Measurements from ENCODE around the gene TSPAN13. TPM values are rescaled to one million over a fixed set of nuclear protein-coding genes. Genes with fewer than 3 reads are reported as not detected.

Gene TSPAN13
- polyA plus RNA-seq, 4 donors = 24.3 to 34.3 (median 27.0) TPM

DNA sequence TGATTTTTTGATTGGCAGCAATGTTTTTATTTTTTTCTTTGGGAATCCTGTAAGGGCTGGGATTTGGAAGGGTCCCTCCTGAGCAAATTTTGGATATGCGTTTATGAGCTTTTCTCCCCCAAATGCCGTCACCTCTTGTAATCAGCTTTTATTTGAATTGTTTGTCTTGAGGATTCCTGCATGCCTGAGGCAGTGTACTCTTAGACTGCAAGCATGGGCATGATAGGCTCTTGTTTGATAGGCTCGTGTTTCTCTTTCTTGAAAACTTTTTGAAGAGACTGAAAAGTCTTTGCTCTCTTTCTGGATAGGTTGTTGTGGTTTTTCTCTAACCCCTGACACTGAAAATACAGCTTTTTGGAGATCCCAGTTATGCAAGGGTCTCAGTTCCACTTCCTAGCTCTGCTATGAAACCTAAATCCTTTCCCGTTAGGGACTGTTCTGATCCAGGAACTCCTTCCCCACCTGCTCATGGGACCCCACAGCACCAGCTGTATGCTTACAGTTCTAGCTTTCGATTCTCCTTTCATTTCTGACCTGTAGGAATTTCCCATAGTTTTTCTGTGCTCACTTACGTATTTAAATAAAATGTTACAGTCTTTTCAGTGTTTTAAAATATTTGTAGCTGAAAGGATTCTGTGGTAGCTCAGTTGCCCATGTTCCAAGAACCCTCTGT lies 17.2 kb downstream of the TSPAN13 start:
- no peak for DNase-seq (ENCODE audit: low read depth in 4 of 4, low spot score in 2 of 4)

DNA sequence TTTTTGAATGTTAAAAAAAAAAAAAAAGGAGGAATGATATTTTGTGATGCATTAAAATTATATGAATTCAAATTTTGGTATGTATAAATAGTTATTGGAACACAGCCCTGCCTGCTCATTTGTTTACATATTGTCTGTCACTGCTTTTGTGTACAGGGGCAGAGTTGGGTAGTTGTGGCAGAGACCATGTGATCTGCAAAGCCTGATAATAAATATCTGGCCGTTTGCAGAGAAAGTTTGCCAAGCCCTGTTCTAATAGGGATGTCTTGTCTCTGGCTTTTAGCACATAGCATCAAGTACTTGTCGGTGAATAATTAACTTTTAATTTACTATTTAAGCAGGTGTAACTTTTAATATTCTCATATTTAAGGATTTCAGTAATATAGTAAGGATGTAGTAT lies 19.8 kb downstream of the TSPAN13 start:
- DNase-seq (ENCODE audit: low read depth in 4 of 4, low spot score in 2 of 4) = no peak

DNA sequence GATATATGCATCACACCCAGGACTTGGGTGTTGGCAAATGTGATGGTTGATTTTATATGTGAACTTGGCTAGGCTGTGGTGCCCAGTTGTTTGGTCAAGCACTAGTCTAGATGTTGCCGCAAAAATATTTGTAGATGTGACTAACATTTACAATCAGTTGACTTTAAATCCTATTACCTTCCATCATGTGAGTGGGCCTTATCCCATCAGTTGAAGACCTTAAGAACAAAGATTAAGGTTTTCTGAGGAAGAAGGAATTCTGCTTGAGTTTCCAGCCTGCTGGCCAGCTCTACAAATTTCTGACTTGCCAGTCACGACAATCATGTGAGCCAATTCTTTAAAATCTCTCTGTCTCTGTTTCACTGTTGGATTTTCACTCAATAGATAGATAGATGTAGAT lies 20.3 kb downstream of the TSPAN13 start:
- no peak for DNase-seq (ENCODE audit: low read depth in 4 of 4, low spot score in 2 of 4)

DNA sequence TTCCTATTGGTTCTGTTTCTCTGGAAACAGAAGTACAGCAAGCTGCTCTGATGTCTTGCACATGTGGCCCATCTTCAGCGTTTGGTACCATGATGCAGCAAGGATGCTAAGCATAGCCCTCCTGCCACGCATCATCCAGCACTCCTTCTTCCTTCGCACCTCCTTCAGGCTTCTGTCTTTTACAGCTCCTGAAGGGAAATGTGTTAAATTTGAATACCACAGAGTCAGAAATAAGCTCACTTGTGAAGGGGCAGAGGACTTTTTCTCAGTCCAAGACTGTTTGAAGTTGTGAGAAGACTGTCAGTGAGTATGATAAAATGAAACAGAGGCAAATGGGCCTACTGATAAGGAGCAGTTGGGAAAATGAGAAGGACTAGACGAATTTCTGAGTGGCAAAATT lies 20.7 kb downstream of the TSPAN13 start:
- DNase-seq (ENCODE audit: low read depth in 4 of 4, low spot score in 2 of 4) = no peak

DNA sequence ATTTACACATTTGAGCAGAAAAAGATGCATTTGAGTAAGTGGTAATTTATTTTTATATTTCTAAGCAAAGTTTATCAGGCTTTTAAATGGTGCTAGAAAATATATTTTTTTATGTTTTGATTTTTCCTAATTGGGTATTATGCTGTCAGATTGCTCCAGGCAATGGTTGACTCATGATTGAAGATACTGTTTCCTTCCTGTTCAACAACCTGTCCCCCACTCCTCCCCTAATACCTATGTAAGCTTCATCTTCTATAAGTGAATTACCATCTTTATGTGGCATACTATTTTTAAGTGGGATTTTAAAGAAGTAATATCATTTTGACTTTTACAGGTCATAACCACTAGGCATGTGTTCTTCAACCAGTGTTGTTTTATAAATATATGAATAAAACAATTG lies 21.4 kb downstream of the TSPAN13 start:
- no peak for DNase-seq (ENCODE audit: low read depth in 4 of 4, low spot score in 2 of 4)

DNA sequence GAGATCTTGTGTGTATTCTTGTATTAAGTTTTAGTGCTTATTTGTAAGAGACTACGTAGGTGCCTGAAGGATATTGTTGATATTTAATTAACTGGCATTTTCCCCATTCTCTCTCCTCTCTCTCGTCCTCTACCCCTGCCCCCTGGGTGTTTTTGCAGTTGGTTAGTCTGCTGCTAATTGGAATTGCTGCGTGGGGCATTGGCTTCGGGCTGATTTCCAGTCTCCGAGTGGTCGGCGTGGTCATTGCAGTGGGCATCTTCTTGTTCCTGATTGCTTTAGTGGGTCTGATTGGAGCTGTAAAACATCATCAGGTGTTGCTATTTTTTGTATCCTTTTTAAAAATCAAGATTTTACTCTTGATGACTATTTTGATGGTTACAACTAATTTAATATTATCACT lies 22.5 kb downstream of the TSPAN13 start:
- DNase-seq (ENCODE audit: low read depth in 4 of 4, low spot score in 2 of 4) = no peak

DNA sequence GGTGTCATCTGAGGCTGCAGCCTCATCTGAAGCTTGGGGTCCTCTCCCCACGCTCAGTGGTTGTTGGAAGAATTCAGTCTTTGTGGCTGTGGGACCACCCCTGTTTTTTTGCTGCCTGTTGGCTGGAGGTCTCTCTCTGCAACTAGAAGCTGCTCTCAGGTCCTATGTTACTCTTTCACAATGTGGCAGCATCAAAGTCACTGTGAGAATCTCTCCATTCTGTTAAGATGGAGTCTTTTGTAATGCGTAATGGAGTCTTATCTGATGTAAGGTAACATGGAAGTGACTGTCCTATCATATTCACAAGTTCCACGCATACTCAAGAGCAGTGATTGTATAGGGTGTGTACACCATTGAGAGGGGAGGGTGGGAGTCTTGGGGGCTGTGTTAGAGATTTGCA lies 24.9 kb downstream of the TSPAN13 start:
- no peak for DNase-seq (ENCODE audit: low read depth in 4 of 4, low spot score in 2 of 4)

DNA sequence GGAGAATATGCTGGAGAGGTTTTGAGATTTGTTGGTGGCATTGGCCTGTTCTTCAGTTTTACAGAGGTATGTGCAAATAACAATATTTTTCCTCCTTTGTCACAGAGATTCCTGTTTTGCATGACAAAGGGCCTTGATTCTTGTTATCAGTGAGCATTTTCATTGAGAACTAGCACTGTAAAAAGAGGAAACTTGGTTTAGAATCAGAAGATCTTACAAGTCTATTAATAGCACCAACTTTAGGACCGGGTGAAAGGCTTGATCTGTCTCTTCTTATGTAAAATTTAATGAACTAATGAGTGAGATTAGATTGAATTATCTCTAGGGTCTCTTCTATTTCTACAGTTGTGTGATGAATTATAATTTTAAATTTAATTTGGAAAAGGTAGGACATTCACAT lies 25.5 kb downstream of the TSPAN13 start:
- no peak for DNase-seq (ENCODE audit: low read depth in 4 of 4, low spot score in 2 of 4)

DNA sequence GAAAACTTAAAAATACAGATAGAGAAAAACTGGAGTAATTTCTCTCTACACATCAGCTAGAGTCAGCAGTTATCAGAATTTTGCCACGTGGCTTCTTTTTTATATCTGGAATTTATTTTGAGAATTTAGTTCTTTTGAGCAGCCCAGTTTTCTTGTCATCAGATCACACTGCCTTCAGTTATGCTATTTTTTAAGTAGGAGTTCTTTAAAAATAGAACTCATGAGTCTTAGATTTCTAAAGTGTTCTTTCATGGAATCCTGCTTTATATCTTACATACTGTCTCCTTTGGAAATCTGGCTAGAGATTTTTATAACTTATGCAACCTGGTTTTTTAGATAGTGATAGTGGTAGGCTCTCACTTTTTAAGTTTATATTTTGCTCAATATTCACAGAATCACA lies 27.0 kb downstream of the TSPAN13 start:
- DNase-seq (ENCODE audit: low read depth in 4 of 4, low spot score in 2 of 4) = no peak

DNA sequence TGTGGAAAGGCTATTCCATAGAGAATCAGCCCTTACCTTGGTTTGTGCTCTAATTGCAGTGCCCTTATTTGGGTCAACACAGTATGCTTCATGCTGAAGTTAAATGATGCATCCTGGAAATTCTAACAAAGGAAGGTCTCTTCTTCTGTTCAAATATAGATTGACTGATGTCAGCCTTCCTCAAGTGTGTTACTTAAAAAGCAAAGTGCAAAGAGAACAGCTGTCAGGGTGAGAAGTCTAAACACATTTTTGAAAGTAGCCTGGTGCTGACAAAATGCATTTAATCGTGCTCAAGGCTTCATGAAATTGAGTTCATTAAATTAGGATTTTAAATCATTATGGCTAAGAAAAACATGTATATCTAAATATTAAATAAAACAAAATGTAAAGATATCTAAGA lies 31.8 kb downstream of the TSPAN13 start:
- no peak for DNase-seq (ENCODE audit: low read depth in 4 of 4, low spot score in 2 of 4)

DNA sequence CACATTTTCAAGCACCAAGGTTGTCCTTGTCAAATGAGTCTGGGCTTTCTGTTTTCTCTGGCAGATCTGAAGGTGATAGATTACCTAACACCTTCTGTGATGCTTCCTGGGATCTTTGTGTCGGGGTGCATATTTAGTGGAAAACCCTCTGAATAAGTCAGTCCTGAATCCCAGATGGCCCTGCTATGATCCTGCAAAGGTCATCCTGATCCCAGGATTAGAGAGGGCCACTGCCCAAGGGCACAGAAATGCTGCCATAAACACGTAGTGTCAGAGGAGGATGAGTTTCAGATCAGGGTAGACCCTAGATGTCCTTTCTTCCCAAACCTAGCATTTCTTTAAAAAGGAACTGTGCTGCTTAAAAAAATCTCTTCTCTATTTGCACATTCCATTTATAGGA lies 32.3 kb downstream of the TSPAN13 start:
- DNase-seq (ENCODE audit: low read depth in 4 of 4, low spot score in 2 of 4) = no peak

DNA sequence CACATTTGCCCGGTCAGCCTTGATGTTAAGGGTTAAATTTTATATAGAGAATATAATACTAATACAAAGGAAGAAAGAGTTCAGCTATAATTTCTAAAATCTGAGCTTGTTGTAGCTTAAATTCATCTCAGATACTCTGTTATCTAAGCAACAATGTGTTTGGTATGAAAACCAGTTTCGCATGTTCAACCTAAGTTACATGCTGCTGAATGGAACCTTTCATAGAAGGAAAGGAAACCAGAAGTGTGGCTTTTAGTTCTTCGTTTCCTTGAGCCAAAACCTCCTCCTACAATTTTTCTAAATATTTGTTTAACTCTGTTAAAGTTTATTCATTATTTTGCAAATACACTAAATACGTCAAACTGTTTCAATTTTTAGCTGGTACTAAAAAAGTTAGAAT lies 32.7 kb downstream of the TSPAN13 start:
- no peak for DNase-seq (ENCODE audit: low read depth in 4 of 4, low spot score in 2 of 4)

DNA sequence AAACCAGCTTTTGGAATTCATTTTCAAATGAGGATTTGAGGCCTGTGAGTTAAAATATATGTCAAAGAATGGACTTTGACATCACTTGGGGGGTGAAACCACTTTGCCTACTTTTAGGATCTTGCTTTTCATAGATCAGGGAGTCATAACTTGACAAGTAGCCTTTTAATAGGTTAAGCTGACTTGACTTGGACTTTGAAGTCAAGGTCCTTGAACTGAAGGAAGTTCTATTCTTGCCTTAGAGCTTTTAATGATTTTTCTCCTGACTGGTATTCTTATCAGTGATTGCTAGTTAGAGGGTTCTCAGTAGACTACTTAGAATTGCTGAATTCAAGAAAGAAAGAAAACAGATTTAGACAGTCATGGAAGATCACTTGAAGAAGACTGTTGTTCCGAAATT lies 33.6 kb downstream of the TSPAN13 start:
- no peak for DNase-seq (ENCODE audit: low read depth in 4 of 4, low spot score in 2 of 4)

DNA sequence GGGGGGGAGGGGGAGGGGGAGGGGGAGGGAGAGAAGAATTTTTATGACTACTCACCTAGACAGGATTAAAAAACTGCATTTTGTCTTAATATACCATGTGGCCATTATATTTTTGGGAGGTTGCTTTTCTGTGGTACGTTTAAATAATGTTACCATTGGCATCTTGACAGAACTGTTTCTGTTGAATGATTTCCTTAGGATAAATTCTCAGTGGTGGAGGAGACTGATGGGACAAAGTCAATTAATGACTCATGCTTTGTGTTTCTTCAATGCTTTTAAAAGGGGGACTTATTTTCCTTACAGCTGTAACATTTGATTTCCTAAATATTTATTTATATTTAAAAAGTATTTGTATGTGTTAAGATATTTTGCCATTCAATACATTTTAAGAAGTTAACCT lies 37.5 kb downstream of the TSPAN13 start:
- DNase-seq (ENCODE audit: low read depth in 4 of 4, low spot score in 2 of 4) = no peak

DNA sequence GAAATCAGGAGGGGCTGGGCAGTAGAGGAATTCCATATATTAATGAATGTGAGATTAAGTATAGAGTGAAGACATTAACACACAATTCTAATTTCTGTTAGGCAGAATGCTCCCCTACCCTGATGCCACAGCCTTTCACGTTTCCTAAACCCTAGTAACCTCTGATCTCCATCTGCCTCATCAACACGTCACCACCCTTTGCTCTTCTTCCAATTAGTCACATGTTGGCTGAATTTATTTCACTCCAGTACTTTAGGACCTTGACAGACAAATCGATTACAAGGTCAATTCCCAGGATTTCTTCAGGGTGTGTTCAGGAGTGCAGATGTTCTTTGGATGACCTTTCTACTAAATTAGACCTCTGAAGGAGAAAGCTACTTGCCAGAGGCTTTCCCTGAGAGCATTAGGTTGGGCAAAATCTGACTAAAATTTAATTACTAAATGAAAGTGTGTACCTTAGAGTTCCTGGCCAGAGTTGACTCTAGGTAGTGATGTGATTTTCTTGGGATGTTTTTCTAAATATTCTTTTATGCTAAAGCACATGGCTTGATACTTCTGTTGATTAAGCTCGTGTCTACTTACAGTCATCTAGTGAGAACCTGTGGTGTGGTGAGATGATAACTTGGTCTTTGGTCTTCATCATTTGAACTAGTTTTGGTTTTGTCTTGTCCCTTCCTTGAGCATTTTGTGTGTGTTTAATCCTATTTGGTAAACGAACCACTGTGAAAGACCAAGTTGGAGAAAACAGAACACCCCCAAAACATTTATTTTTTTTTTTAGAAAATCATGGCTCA lies 38.5 kb downstream of the TSPAN13 start:
- no peak for DNase-seq (ENCODE audit: low read depth in 4 of 4, low spot score in 2 of 4)

DNA sequence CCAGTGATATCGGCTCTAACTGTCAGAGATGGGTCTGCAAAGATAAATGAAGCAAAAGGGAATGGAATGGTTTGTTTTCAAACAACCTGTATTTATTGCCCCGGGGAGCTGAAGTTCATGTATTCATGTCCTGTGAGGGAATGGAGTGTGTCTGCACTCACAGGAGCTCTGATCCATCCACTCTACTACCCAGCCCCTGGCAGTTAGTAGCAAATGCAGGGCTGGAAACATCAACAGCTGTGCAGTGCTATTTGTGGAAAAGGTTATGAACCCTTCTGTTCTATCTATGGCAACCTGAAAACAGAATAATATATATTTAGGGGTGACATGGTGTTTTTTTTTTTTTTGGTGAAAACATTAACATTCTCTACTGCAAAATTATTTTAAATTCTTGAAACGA lies 41.4 kb downstream of the TSPAN13 start:
- DNase-seq (ENCODE audit: low read depth in 4 of 4, low spot score in 2 of 4) = no peak

DNA sequence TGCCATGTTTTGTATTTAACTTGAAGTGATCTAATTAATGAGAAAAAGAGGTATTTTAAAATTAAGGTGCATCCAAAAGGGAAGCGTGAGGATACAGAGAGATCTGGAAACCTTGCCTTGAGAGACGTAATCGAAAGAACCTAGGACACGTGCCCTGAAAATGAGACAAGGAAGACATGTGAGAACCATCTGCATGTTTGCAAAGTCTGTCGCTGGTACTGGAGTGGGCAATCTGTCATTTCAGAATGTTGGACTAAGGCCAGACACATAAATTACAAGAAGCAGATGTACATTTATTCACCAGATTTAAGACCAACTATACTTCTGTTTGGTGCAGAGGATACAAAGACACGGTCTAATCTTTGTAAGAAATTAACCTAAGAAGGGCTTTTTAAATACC lies 42.1 kb downstream of the TSPAN13 start:
- DNase-seq (ENCODE audit: low read depth in 4 of 4, low spot score in 2 of 4) = no peak

DNA sequence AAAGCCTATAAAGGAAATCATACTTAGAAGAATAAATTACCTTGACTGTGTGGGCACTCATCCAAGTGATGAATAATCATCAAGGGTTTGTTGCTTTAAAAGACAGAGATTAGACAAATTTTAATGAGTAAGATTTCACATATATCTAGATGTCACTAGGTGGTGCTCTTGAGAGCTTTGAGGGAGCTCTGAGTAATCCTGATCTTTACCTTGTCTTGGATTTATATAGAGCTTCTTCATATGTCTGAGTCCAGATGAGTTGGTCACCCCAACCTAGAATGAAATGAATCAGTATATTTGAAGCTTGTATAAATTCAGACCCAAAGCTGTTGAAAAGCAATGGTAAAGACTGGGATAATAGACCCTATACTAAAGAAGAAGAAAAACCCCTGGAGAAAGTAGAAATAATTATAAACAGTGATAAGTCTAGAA lies 47.6 kb downstream of the TSPAN13 start:
- DNase-seq (ENCODE audit: low read depth in 4 of 4, low spot score in 2 of 4) = no peak

DNA sequence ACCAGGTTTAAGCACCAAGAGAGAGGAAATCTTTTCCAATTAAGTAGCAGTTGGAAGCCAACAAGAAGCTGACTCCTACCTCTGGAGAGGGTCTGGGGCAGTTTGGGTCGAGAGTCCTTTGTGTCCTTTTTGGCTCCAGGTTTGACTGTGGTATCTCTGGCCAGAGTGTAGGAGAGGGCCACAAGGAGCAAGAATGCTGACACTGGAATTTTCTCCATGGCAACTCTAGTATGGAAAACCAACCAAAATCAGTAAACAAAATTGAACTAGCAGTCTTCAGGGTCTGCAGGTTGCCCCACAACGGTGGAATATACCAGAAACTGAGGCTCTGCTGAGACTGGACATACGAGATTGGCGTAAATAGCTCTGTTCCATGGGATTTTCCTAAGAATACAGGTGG lies 48.0 kb downstream of the TSPAN13 start:
- no peak for DNase-seq (ENCODE audit: low read depth in 4 of 4, low spot score in 2 of 4)

DNA sequence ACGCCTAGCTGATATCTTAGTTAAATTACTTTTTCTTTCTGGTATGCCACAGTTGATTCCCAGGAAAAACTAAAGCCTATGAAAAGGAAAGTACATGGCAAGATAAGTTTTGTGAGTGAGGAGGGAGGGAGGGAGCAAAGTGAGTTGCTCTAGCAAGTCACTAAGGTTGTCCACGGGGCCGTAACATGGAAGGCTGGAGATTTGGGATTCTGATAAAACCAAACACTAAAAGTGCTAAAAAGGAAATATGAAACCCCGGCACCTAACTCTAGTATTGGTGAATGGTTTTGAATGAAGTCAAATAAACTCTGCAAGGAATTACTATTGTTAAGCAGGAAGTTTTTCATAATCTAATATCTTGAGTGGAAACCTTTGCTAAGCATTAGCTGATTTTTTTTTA lies 49.6 kb downstream of the TSPAN13 start:
- no peak for DNase-seq (ENCODE audit: low read depth in 4 of 4, low spot score in 2 of 4)

DNA sequence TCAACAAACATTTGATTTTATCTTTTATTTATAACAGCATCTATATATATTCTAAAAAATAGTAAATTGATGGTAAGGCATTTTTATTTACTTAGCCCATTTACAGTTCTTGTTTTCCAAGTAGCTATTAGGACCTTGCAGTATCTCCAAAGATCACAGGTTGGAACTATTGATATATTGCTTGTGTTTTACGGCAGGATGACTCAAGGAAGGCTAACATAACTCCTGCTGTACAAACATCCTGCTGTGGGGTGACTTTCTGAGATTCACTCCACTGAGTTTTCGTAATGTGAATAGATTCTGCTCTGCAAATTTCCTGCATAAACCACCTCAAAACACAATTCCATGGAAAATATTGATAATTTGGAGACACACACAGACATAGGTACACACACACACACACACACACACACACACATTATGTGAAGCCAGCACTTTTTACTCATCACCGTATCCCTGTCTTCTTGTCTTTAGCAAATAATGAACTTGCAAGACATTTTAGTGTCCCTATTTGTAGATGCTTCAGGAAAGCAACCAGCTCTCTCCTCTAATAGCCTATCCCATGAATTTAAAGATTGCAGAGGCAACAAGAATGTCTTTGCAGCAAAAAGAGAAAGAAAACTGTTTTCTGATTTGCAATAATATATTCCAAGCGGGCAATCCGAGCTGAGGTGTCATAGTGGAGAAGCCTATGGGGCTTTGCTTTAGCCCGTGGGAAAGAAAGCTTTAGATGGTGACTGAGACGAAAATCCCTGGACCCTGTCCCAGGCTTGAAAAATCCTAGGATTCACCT lies 50.5 kb downstream of the TSPAN13 start:
- no peak for DNase-seq (ENCODE audit: low read depth in 4 of 4, low spot score in 2 of 4)

Data from left renal cortex interstitium (tissue), 4 donors.